COLO668 (cell line): ENCODE results near the gene PSMD10.

Experiments
- DNase-seq: peaks from one replicate; lab custom pipeline; 2025; ENCODE audit not compliant: unreplicated experiment; lab: John Stamatoyannopoulos, UW

The PSMD10 gene

GRCh38 chrX:108072746-108073145 is 18.6 kb downstream of the PSMD10 start:
- no peak for DNase-seq

- no peak for DNase-seq
These were observed 19.8 kb downstream of the PSMD10 start for GRCh38 chrX:108071578-108071977.

- no peak for DNase-seq
These were observed 20.5 kb downstream of the PSMD10 start for GRCh38 chrX:108070891-108071290.

- DNase-seq = no peak
These were observed 23.2 kb downstream of the PSMD10 start for GRCh38 chrX:108068121-108068520.

- no peak for DNase-seq
These were observed 26.7 kb downstream of the PSMD10 start for GRCh38 chrX:108064613-108065012.

- no peak for DNase-seq
These were observed 27.3 kb downstream of the PSMD10 start for GRCh38 chrX:108064001-108064400.

GRCh38 chrX:108059801-108060200 is 31.5 kb downstream of the PSMD10 start:
- no peak for DNase-seq

- no peak for DNase-seq
These were observed 35.8 kb downstream of the PSMD10 start for GRCh38 chrX:108055546-108055945.

- DNase-seq = no peak
These were observed 38.1 kb downstream of the PSMD10 start for GRCh38 chrX:108053218-108053617.

GRCh38 chrX:108049649-108050048 is 41.7 kb downstream of the PSMD10 start:
- no peak for DNase-seq

- no peak for DNase-seq
These were observed 46.6 kb downstream of the PSMD10 start, which contains the start of gene VSIG1 for GRCh38 chrX:108044554-108045256. Gene VSIG1, plus strand, starts transcription at chrX:108045065. Its CDS starts 66 bp downstream, at chrX:108045131.

- DNase-seq = peak; percentile 32
These were observed 54.9 kb downstream of the PSMD10 start for GRCh38 chrX:108036298-108036973.

GRCh38 chrX:108034725-108035124 is 56.6 kb downstream of the PSMD10 start:
- DNase-seq = no peak
